GM18498 (cell line): ENCODE results near the gene TRIM26.

Source experiments
- ATAC-seq: cut with Tn5 transposase; IDR thresholded peaks from one replicate; pipeline ENCODE4 v1.9.1; 2021; ENCODE audit warnings: mild to moderate bottlenecking, moderate library complexity; ENCODE audit not compliant: unreplicated experiment

The TRIM26 gene

DNA sequence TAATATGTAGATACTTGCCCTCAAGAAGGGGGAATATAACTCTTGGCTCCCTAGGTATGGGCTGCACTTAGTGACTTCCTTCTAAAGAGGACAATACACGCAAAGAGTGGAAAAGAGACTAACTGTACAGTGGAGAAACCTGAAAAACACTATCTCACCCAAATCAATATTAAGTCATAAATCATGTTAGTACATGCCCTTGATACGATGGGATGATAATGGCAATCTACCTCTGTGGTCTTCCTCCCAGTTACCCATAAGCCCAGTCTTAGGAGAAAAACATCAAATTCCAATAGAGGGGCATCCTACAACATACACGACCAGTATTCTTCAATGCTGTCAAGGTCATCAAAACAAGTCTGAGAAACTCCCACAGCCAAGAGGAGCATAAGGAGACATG lies 1.3 kb downstream of the TRIM26 start:
- no peak for ATAC-seq

DNA sequence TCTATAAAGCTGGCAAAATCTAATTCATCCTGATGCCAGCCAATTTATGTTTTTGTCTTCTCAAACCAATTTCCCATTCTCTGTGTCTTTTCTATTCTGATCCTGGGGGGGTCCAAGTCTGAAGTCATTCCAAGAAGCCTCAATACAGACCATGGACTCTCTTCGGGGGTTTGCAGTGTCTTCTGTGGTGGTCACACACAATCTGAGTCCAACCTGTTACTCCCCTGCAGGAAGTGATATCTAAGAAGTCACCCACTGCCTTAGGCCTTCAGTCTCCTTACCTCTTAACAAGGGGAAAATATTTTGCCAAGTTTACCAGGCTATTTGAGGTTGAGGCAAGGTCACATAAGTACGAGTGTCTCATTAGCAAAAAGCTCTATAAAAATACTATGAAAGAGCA lies 1.9 kb downstream of the TRIM26 start:
- no peak for ATAC-seq

DNA sequence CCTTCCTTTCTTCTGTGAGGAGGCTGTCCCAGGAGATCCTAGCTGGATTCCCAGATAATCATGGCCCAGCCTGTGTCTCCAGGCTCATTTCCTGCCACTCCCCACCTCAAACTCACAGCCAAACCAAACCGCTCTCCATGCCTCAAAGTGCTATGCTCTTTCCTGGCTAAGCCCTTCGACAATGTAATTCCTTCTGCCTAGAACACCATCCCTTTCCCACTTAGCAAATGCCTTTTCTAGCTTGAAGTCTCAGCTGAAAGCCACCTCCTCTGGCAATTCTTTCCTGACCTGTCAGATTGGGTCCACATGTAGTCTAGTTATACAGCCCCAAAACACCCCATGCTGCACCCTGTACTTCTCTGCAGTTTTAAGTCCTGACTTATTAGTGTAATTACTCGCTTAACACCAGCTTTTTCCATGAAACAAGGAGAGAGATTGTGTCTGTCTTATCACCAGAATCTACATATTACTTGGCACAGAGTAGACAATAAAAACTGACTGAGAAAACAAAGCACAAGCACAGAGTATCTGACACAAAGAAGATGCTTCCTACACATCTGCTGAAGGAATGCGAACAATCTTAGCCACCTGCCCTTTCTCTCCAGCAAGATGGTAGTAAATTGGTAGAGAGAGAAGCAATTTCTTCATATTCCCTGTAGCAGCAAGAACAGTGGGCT lies 5.4 kb downstream of the TRIM26 start:
- no peak for ATAC-seq

DNA sequence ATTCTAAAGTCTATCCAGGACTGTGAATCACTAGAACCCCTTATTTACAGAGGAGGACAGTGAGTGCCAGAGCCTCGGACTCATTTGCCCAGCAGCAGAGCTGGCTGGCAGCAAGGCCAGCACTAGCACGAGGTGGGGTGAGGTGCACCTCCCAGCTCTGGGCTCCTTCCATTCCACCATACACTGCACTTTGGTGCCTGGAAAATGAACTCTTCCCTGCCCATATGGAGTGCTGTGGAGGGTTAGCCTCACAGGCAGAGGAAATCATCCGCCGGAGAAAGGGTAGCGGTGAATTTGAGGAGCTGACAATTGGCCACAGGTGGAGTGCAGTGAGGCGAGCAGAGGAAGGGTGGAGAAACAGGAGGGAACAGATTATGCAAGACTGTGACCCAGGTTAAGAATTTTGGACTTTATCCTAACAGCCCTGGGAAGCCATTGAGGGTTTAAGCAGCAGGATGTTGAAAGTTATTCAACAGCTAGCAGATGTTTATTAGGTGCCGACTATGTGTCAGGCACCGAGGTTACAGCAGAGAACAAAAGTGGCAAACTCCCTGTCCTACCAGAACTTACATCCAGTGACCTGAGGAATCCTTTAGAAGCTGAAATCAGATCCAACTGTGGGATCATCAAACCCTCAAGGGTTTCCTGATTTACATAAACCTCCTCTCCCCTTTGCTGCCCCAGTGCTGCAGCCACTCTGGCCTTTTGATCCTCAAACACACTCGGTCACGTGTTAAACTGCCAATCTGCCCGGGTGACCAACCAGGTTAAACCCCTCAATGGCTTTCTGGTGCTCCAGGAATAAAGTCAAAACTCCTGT lies 6.2 kb downstream of the TRIM26 start:
- ATAC-seq, result no peak

DNA sequence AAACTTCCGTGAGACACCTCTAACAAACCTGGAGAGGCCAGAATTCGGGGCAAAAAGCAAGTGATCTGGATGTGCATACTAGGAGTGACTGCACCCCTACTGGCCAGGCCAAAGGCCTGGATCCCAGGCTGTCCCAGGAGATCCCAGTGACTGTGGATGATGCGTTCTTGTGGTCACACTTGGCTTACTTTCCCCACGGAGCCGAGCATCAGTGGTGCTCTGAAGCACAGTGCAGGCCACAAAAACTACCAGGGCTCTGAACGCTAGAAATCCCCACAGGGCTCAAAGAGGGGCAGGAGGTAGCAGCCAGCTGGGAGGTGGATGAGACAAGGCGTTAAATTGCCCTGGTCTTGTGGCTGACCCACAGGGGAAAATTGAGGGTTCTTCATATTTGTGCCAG lies 7.1 kb downstream of the TRIM26 start:
- no peak for ATAC-seq

DNA sequence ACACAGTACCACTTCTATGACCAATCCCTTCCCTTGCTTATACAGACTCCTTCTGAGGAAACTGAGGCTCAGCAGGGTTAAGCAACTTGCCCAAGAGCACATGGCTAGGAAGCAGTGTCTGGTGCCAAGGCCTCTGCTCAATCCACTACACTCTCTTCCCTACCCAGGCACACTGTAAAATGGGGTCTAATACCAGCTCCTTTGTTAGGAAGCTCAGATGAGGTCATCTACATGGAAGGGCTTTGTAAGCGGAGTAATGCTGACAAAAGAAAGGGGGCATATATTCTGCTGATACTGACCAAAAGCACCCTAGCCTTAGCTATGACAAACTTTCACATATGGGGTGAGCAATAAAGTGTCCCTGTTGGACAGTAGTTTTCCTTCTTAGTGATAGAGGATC lies 9.1 kb downstream of the TRIM26 start:
- no peak for ATAC-seq

DNA sequence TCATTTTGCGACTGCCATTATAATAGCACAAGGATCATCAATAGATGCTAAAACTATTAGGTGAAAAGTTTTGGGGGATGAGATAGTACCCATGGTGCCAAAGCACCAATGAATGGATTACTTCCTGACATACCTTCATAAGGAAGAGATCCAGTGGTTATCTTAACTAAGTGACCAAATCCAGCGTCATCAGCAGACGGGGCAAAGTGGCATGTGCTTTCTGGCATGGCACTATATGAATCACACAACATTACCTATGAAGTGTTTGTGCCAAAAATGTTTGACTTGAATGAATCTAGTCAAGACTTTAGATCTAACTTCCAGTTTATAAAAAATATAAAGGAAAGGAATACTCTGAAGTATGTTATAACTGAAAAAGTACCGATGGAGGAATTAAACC lies 10.8 kb downstream of the TRIM26 start:
- no peak for ATAC-seq

DNA sequence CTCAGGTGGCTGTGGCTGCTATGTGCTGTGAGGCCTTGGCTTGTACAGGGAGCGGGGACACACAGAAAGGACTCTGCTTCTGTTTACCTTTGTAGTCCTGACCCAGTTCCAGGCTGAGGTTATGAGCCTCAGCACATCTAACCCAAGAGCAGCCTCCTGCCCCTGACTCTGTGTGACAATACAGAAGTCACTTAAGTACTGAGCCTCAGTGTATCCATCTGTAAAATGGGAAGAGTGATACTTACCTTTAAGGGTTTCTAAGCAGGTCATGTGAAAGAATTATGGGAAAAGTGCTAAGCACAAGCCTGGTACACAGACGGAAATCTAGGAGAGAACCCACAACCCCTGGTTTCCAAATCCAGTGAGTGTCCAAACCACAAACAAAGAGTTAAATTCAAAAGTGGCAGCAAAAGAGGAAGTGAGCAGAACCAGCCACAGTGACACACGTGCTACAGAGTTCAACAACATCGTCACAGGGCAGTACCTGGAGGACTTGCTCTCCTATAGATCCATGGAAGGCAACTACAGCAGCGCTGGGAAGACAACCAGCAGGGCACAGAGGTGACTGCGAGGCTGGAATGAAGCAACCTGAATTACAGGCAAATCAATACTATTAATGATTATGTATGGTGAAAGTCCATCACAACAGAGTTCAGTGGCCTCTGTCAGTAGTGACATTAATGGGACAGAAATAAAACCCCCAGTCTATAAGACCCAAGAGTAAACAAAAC lies 12.5 kb downstream of the TRIM26 start:
- peak; percentile 76 for ATAC-seq

DNA sequence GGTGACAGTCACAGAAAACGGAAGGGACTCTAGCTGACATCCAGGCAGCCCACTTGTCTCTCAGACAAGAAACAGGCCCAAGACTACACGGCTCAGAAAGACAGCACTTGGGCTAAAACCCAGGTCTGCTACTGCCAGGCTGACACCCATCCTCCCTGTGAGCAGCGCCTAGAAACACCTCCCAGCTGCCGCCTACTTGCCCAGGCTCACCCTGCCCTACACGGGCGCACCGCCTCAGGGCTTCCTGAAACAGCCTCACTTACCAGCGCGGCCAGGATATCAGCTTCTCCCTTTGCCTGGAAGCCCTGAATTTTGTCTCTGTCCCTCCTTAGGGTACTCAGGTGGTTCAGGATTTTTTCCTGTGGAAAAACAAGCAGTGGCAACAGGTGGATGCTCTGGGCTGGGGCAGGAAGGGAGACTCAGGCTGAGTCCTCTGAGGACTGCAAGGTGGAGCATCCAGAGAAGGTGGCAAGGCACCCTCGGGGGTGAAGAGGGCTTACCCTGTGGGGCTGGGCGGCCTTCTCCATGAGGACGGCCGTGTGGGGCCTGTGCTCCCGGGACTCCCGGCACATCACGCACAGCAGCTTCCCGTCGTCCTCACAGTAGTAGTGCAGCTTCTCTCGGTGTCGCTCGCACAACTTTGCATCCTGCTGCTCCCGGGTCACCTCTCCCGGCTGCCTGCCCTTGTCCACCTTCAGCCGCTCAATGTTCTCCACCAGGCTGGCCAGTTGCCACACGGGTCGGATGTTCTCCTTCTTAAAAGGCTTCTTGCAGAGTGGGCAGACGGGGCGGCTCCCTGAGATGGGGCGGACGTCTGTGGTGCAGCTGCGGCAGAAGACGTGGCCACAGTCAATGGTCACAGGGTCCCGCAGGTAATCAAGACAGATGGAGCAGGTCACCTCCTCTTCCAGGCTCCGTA lies 14.8 kb downstream of the TRIM26 start:
- no peak for ATAC-seq

DNA sequence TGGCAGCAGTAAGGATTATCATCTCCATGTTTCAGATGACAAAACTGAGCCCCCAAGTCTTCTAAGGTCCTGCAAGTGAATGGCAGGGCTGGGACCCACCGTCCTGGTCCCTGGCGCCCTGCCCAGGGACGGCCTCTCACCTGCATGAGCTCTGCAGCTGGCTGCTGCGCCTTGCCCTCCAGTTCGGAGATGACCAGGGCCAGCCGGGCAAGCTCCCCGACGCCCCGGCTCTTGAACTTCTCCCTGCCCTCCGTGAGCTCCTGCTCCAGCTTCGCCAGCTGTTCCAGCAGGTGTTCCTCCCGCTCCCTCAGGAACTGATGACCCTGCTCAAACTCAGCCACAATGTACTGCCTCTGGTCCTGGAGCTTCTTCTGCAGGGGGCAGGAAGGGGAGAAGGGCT lies 16.8 kb downstream of the TRIM26 start:
- ATAC-seq, result no peak

DNA sequence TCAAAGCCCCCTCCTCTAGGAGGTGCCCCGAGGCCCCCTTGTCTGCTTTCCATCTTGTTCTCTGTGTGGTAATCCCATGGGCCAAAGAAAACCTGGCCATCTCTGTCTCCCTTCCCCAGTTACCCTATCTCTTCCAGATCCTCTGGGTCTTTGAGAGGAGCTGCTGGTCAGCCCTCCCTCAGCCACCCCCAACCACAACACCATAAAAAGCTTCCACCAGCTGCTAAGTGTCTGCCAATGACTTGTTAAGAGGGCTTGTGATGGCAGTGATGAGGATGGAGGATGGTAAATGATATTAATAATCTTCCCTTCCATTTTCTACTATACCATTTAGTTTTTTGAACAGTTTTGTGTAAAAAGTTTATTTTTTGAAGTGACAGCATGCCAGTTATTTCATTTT lies 17.3 kb downstream of the TRIM26 start:
- ATAC-seq, result no peak

DNA sequence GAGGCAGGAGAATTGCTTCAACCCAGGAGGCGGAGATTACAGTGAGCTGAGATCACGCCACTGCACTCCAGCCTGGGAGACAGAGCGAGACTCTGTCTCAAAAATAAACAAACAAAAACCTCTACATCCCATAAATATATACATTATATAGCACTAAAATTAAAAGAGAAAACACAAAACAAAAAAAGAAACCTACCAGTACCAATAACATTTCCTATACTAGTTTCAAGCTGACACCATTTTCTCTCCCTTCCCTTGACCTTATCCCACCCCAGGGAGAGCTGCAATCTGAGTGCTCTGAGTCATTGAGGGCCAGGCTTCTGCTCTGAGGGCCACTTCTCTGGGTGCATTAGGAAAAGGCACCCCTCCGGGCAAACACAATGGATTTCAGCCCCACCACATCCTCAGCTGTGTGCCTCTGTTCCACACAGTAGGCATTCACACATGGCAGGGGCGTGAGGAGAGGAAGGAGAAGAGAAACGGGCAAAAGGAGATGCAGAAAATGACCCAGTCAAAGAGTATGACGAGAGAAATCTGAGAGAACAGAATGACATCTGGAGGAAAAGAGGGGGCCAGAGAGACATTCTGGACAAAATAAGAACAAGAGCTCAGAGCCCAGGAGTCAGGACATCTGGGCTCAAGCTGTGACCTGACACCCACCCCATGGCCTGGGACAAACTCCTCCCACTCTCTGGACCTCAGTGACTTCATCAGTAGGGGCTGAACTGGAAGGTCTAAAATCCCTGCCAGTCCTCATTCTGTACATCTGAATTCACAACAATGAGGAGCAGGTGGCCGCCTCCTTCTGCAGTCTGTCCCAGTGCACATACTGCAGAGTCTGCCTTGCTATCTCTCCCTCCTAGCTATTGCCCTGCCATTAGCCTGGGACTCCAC lies 18.2 kb downstream of the TRIM26 start:
- ATAC-seq, result no peak

DNA sequence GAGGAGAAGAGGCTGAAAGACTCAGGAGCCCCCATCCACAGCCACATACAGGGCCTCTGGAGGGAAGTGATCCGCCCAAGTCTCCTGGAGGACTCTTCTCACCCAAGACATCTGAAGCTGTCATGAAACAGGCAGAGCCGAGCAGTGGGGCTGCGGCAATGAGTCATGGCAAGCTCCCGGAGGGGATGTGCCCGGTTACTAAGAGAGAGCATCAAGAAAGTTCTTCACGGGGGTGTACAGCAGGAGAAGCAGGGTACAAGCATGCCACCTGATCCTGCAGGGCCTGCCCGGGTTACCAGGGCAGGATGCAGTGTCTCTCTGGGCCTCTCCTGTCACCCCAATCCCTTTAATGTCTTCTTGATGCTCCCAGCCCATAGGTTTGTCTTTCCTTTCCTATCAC lies 21.1 kb downstream of the TRIM26 start:
- no peak for ATAC-seq

DNA sequence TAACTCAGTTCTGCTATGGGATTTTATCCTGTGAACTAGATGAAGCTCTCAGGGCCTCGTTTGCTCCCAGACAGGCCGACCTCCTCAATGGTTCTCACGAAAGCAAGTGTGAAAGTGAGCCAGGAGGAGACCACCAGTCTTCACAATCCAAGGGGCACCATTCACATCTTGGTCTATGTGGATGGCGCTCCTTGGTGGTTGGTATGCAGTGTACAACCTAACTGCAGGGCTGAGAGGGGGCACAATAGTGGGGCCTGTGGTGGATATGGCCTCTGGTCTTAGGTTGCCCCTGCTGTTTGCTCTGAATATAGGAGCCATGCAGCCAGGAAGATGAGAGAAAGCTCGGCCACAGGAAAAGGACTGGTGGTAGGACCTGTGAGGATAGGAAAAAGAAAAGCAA lies 24.7 kb downstream of the TRIM26 start:
- no peak for ATAC-seq

DNA sequence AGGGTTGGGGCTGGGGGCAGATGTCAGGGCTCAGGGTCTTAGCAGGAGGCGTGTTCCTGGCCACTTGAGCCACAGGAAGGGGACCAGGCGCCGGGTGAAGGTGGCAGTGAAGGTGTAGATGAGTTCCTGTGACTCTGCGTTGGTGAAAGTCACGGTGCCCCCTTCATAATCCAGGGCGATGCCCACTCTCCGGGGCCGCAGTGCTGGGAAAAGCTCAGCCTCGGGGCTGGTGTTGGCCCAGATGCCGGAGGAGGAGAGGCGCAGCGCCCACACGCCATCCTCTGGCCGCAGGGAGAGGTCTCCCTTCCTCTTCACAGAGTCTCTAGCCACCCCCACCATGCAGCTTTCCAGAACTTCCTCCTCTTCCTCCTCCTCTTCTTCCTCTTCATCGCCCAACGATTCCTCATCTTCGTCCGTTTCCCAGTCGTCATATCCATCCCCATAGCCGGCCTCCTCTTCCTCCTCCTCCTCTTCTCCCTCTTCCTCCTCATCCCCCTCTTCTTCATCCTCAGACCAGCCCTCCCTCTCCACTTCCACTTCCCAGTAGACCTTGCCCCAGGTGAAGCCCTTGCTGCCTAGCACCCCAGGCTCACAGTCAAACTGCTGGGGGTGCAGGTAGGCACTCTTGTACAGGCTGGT lies 27.2 kb downstream of the TRIM26 start:
- ATAC-seq, result no peak

DNA sequence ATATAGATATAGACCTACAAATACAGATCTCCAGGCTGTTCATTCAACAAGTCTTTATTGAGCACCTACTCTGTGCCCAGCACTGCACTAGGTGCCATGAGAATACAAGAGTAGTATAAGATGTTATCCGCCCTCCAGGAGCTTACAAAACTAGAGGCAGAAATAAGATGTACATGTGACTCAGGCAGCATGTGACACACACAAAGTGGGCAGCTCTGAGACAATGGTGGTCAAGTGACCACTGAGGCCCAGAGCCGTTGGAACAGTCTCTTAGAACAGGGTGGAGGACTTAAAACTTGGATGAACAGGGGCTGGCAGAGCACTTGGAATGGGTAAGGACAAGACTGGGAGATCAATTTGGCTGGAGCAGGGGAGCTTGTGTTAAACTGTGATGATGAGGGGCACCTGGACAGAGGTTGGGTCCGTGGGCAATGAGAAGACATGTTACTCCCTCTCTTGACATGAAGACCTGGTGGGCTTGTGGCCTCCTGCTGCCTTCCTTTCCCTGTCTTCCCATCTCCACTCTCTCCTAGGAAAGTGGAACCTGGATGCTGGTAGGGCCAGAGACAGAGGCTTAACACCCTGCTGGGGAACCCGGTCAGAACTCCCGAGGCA lies 28.7 kb downstream of the TRIM26 start:
- ATAC-seq, result no peak

DNA sequence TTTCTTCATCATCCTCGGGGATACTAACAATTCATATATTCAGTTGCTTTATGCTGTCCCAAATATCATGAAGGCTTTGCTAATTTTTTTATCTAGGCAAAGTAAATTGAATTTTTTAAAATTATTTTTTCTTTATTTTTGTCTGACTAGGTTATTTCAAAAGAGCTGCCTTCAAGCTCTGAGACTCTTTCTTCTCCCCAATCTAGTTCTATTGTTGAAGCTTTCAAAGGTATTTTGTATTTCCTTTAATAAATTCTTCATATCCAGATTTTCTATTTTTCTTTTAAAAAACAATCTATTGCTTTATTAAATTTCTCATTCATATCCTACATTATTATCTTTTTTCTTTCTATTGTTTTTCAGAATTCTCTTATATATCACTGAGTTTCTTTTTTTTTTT lies 33.1 kb downstream of the TRIM26 start:
- no peak for ATAC-seq

DNA sequence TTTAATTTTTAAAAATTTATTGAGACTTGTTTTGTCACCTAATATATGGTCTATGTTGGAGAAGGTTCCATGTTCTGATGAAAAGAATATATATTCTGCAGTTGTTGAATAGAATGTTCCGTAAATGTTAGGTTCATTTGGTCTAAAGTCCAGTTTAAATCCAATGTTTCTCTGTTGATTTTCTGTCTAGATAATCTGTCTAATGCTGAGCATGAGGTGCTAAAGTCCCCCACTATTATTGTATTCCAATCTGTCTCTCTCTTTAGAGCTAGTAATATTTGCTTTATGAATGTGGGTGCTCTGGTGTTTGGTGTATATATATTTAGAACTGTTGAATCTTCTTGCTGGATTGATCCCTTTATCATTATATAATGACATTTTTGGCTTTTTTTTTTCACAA lies 34.4 kb downstream of the TRIM26 start:
- no peak for ATAC-seq

DNA sequence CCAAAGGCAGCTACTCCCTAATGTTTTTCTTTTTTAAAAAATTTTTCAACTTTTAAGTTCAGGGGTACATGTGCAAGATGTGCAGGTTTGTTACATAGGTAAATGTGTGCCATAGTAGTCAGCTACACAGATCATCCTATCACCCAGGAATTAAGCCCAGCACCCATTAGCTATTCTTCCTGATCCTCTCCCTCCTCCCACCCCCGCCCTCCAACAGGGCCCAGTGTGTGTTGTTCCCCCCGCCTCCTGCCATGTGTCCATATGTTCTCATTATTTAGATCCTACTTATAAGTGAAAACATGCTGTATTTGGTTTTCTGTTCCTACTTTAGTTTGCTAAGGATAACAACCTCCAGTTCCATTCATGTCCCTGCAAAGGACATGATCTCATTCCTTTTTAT lies 37.4 kb downstream of the TRIM26 start:
- no peak for ATAC-seq
